GM19099 (cell line): ENCODE measurements around the gene CHST9.

Experiments
- POLR2A ChIP-seq: IDR thresholded peaks from 3 replicates; pipeline ENCODE4 v1.6.1; 2011; ENCODE audit warnings: low read depth; ENCODE audit not compliant: insufficient read length; ENCODE audit errors: extremely low read depth

Gene CHST9, protein sequence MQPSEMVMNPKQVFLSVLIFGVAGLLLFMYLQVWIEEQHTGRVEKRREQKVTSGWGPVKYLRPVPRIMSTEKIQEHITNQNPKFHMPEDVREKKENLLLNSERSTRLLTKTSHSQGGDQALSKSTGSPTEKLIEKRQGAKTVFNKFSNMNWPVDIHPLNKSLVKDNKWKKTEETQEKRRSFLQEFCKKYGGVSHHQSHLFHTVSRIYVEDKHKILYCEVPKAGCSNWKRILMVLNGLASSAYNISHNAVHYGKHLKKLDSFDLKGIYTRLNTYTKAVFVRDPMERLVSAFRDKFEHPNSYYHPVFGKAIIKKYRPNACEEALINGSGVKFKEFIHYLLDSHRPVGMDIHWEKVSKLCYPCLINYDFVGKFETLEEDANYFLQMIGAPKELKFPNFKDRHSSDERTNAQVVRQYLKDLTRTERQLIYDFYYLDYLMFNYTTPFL

DNA sequence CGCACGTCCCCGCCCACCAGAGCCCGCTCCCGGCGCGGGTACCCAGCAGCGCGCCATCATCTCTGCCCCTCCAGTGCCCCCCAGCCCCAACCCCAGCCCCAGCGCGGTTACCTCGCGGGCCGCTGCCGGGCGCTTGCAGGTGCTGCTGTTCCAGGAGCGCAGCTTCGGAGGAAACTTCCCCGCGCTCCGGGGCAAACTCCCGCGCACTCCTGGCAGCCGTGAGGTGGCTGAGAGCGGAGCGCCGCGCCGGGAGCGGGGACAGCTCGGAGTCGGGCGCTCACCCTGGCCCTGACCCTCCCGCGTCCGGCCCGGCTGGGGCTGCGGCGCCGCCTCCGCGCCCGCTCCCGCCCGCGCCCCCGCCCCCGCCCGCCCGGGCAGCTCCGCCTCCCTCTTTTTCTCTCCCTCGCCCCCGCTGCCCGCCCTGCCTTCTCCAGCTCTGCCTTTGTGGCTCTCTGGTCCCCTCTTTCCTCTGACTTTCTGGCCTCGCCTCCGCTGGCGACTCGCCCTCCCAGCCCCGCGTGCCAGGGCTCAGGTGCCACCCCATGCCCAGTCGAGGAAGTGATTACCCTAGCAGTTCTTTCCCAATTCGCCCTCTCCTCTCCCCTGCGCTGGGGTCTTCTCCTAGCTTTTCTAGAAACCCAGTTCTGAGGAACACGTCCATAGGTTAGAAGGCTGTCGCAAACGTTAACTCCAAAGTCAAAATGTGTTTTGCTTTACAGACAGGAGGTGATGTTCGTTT is at the start of gene CHST9:
CHST9 (minus strand) TSS at position 284 of the 739 bp plus-strand sequence. CDS start 42,499 bp downstream, outside the sequence.
- TF ChIP-seq POLR2A = no peak

DNA sequence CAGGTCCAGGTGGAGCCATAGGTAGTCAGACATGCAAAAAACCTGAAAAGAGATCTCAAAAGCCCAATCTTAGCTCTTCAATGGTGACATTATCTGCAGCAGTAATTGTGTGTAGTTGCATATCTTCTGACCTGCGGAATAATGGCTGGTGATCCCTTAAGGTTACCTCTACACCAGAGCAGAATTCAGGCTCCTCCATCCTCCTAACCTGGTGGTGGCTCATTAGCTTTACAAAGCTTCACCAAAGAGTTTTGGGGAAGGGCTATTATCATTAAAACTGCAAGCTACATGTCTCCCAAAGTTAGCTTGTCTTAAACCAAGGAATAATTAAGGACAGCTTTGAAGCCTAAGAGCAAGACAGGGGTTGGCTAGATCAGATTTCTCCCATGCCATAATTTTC is 42.6 kb upstream of the CHST9 start:
- no peak for TF ChIP-seq POLR2A

DNA sequence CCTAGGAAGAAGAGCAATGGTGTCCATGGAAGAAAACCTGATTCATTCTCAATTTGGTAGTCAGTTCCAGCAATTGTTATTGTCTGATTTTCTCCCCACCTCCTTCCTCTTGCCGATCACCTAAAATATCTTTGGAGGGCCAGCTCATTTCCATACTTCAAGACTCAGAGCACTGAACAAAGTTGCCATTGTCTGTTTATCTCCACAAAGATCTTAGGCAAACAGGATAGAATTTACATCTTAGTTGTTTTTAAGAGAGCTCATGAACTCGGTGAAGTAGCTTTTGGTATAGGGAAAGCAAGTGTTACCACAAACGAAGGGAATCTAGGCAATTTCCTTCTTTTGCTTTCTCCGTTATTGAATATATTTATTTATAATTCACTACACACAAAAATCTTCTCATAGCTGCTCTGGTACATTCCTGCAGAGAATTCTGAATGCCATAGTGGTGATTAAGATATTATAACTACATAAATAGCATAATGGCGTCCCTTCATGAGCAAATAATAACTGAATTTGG is 41.5 kb upstream of the CHST9 start:
- TF ChIP-seq POLR2A = no peak

DNA sequence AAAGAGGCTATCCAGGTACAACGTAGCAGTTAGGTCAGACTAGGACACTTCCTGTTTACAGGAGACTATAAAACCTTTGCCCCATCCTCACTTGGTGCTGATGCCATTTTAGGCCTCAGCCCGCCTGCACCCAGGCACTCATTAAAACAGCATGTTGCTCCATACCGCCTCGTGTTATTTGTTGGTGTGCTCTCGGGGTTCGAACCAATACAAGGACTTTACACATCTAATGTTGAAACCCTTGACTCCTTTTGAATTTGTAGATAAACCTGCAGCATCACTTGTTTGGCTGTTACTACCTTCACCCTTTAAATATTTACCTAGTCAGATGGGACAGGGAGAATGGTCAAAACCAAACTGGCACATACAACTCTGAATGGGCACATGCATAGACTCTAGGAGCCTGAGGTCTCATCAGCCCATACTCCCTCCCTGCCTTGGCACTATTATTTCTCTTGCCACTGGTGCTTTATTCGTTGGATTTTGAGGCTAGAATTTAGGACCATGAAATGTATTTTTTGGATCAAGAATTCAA is 40.9 kb upstream of the CHST9 start:
- no peak for TF ChIP-seq POLR2A

DNA sequence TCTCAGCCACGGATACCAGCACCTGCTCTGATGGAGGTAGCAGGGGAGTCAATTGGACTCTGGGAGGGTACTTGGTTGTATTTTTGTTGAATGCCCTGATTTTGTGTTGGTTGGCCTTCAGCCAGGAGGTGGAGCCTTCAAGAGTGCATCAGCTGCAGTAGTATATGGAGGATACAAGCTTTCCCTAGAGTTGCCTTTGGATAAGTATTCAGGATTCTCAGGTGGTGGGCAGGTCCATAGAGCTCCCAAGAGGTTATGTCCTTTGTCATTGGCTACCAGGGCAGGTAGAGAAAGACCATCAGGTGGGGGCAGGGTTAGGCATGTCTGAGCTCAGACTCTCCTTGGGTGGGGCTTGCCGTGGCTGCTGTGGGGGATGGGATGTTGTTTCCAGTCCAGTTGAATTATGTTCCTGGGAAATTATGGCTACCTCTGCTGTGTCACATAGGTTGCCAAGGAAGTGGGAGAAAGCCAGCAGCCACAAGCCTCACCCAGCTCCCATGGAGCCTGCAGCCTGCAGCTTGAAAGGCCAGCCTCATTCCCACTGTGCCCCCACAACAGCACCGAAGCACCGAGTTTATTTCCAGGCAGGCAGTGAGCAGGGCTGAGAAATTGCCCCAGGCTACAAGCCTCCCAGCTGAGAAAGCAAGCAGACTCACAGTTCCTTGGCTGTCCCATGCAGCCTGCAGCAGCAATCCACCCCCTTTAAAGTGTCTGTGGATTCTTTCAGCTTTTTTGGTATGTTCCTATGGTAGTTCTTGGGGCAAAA is 38.6 kb upstream of the CHST9 start:
- no peak for TF ChIP-seq POLR2A

DNA sequence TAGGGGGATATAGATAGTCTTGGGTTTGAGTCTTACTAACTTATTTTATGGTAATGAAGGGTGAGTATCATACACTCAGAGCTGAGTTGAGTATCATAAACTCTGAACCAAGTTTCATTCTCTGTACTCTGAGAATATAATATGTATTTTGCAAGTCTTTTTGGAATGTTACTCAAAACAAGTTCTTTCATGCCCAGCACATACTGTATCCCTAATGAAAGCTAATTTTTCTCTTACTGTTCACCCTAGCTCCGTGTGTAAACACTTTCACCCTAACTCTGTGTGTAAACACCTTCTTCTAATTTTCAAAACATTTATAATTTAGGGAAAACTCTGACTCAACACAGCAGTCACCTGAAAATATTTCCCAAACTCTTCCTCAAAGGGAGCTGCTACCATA is 29.7 kb upstream of the CHST9 start:
- no peak for TF ChIP-seq POLR2A

DNA sequence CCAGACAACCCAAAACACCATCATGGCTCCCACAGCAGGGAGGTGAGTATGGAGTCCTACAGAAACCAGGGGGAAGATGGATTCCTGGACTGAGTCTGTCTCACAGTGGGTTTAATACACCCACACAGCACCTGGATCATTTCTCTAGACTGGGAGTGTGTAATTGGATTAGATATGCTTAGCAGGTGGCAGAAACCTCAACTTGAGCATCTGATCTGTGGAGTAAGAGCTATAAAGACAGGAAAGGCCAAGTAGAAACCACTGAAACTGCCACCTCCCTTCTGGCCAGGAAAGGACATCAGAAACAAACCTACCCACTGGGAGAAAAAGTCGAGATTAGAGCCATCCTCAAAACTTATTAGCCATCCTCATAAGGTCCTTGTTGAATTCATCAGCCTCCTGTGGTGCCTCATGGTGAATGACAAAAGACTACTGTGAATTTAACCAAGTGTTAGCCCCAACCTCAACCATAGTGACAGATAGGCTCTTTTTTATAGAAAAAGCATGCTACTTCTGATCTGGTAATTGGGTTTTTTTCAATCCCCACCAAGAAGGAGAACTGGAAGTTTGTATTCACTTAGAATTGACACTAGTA is 28.1 kb upstream of the CHST9 start:
- no peak for TF ChIP-seq POLR2A

DNA sequence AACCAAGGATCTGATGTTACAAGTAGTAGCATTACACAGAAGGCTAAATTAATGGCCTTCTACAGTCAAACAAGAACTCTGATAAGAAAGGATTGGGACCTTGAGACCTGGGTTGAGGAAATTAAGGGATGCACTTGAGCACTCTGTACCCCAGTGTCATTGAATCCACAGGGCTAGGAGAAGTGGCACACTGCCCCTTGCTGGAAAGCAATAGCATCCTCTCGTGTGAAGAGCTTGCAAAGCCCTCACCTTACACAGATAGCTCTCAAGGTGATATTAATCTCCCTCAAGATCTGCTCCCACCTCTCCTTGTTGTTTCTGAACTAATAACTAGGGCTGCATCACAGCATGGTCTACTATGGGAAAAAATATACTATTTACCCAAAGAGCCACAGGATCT is 26.5 kb upstream of the CHST9 start:
- no peak for TF ChIP-seq POLR2A

DNA sequence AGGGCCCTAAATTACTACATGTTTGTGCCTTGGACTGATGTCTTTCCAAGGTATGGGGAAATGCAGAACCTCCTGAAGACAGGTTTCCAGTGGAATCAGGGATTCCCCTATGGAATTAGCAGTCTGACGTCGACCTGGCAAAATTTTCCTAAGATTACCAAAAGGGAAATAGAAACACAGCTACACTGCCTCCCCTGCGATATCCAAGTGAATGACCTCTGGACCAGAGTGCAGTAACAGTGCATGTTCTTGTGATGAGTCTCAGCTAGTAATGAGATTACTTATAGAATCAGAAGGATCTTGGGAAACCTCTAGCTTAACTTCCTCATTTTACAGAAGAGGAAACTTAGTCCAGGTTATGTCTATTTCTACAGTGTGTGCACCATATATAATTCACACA is 21.3 kb upstream of the CHST9 start:
- TF ChIP-seq POLR2A = no peak

DNA sequence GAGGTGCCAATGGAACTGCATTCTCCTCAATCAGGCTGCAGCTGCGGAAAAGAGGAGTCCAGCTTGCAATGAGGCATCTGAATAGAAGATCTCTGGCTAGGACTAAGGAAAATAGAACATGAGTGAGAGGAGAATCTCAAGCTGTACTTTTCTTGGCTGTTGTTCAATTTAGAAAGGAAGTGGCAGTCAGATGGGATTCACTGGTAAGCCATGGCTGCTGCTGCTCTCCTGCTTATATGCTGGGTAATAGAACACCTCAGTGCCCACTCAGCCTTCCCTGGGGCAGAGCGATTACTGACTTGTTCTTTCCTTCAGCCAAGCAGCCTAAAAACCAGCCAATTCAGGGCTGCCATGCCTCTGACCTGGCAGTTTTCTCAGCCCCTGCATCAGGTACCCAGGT is 17.6 kb upstream of the CHST9 start:
- TF ChIP-seq POLR2A = no peak

DNA sequence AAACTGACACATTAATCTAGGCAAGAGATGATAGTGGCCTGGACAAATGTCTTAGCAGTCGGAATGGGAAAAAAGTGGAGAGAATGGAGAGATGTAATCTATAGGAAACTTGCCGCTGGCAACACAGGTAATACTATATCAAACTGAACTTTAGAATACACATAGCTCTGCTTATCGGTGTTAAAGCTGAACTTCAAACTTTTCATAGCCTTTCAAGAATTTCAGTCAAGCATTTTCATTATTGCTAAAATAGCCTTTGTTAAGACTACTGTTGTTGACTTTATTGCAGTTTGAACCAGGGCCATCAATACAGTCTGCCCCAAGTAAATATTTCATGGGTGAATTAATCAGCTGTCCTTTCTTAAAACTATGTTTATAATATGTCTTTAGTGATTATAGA is 12.9 kb upstream of the CHST9 start:
- no peak for TF ChIP-seq POLR2A

DNA sequence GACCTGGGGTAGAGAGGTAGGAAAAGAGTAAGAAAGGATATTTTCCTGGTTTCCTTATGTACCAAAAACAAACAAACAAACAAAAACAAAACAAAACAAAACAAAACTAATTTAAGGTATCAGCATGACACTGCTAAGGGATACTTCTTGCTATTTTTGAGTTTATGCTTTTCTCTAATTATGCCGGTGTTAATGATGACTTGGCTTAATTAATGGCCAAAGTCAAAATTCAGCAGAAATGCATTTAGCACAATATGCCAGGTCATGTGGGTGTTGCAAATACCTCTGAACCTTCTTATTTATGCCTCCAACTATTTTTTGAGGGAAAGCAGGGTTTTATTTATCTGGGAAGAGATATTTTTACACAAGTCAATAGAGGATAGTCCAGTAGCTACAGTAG is 3.2 kb upstream of the CHST9 start:
- no peak for TF ChIP-seq POLR2A

DNA sequence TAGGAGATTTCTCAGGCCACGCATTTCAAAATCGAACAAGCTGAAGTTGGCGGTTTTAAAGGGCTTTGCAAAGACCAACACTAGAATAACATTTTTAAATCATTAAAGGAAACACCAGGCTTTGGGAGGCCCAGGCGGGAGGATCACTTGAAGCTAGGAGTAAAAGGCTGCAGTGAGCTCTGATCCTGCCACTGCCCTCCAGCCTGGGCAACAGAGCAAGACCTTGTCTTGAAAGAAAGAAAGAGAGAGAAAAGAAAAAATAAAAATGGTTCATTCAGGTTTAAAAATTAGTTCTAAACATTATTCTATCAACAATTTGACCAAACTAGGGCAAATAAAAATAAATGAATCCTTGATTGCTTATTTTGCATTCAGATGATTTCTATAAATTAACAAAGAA is 789 bp upstream of the CHST9 start:
- no peak for TF ChIP-seq POLR2A
